Ishikawa (cell line): ENCODE measurements around the gene CIT.

Source experiments
- CEBPB ChIP-seq: IDR thresholded peaks from 2 replicates; pipeline ENCODE4 v1.6.1; 2012
- CREB1 ChIP-seq: IDR thresholded peaks from 2 replicates; pipeline ENCODE4 v1.6.1; 2012; ENCODE audit warnings: low read depth
- EGR1 ChIP-seq: IDR thresholded peaks from 2 replicates; pipeline ENCODE4 v1.6.1; 2012
- EP300 ChIP-seq: IDR thresholded peaks from 2 replicates; pipeline ENCODE4 v1.6.1; 2012; ENCODE audit warnings: borderline replicate concordance
- FOXM1 ChIP-seq: IDR thresholded peaks from 2 replicates; pipeline ENCODE4 v1.6.1; 2012; ENCODE audit warnings: low read depth, borderline replicate concordance
- MAX ChIP-seq: IDR thresholded peaks from 2 replicates; pipeline ENCODE4 v1.6.1; 2012
- NFIC ChIP-seq: IDR thresholded peaks from 2 replicates; pipeline ENCODE4 v1.6.1; 2012
- RAD21 ChIP-seq: IDR thresholded peaks from 2 replicates; pipeline ENCODE4 v1.6.1; 2012; ENCODE audit warnings: low read depth
- REST ChIP-seq: IDR thresholded peaks from 2 replicates; pipeline ENCODE4 v1.6.1; 2012; ENCODE audit warnings: low read depth, mild to moderate bottlenecking
- YY1 ChIP-seq: IDR thresholded peaks from 2 replicates; pipeline ENCODE4 v1.6.1; 2012; ENCODE audit warnings: low read depth
- ZBTB7A ChIP-seq: IDR thresholded peaks from 2 replicates; pipeline ENCODE4 v1.6.1; 2012; ENCODE audit warnings: low read depth

DNA sequence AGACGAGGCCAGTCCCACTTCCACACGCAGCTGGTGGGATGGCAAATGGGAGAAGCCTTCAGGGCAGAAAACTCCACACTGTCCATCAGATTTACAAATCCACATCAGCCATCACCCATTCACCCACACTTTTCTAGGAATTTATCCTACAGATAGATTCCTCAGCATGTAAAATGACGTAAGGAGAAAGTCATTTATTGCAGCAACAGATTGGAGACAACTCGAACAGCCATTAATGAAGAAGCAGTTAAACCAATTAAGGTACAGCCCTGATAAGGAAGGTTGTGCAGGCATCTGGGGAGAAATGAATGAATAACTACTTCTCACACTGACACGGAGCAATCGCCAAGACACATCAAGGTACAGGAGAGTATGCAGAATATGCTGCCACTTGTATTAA, 183.0 kb downstream of the CIT start:
- TF ChIP-seq ZBTB7A, result no peak
- no peak for TF ChIP-seq REST
- no peak for TF ChIP-seq YY1
- no peak for TF ChIP-seq NFIC
- no peak for TF ChIP-seq MAX
- no peak for TF ChIP-seq EP300
- TF ChIP-seq CEBPB, result no peak
- TF ChIP-seq RAD21, result no peak
- TF ChIP-seq CREB1, result no peak
- no peak for TF ChIP-seq FOXM1
- no peak for TF ChIP-seq EGR1
